RWPE2 (cell line): Measurements from ENCODE around the gene GLYR1.

ENCODE experiments used
- ATAC-seq: fragments of 200-7000 bp; cut with Tn5 transposase; 3 replicates; pipeline ENCODE4 v1.9.1; 2021; ENCODE audit warnings: low read depth
- DNase-seq: peaks from one replicate; pipeline ENCODE4 v3.0.0-alpha.2; 2020; ENCODE audit warnings: low spot score
- H3K27ac ChIP-seq: fragments of 450-650 bp; 2 replicates; pipeline ENCODE4 v1.5.1; 2017; ENCODE audit warnings: mild to moderate bottlenecking; ENCODE audit not compliant: poor library complexity, severe bottlenecking
- H3K27me3 ChIP-seq: fragments of 250-450 bp; sonication (Bioruptor Pico); 2 replicates; pipeline ENCODE4 v1.5.1; 2021; ENCODE audit warnings: mild to moderate bottlenecking, moderate library complexity; ENCODE audit not compliant: insufficient read depth, poor library complexity, severe bottlenecking
- H3K36me3 ChIP-seq: fragments of 250-450 bp; sonication (Bioruptor Pico); 2 replicates; pipeline ENCODE4 v1.5.1; 2020; ENCODE audit warnings: low read depth, mild to moderate bottlenecking, moderate library complexity
- H3K4me1 ChIP-seq: fragments of 250-450 bp; sonication (Bioruptor Pico); 2 replicates; pipeline ENCODE4 v1.5.1; 2021; ENCODE audit warnings: mild to moderate bottlenecking, moderate library complexity; ENCODE audit not compliant: insufficient read depth, poor library complexity, severe bottlenecking
- H3K4me3 ChIP-seq: fragments of 250-450 bp; sonication (Bioruptor Pico); 2 replicates; pipeline ENCODE4 v1.5.1; 2021; ENCODE audit warnings: mild to moderate bottlenecking, moderate library complexity; ENCODE audit not compliant: severe bottlenecking
- H3K9me3 ChIP-seq: fragments of 250-450 bp; sonication (Bioruptor Pico); 2 replicates; pipeline ENCODE4 v1.5.1; 2021; ENCODE audit warnings: mild to moderate bottlenecking, moderate library complexity; ENCODE audit not compliant: severe bottlenecking
- TF ChIP-seq, protein P1 (sequence below): fragments of 450-650 bp; IDR thresholded peaks from one replicate; pipeline ENCODE4 v1.5.1; 2017; ENCODE audit warnings: mild to moderate bottlenecking, moderate library complexity; ENCODE audit not compliant: poor library complexity, severe bottlenecking

Gene GLYR1

DNA sequence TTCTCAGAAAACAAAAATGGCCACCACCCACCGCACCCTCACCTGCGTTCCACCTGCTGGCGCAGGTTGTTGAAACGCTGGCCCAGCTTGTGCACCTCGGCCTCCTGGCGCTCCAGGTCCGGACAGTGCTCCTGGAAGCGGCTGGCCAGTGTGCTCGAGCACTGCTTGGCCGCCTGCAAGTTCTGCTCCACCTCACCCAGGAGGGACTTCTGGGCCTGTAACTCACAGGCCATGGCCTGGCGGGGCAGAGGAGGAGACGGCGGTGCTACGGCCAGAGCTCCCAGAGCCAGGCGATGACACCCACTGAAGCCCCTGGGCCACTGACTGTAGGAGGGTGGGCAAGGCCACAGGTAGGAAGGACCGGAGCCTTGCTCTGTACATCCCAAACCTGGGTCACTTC lies 43.6 kb upstream of the GLYR1 start:
- Histone ChIP-seq H3K4me1 (no peaks in the 10 kb centered on the region), H3K9me3 (no peaks in the 10 kb centered on the region), H3K4me3 (no peak overlapping the region), H3K27me3 (no peaks in the 10 kb centered on the region), H3K36me3 (peaks cover 95% of the 10 kb centered on the region), H3K27ac (no peak overlapping the region)
- TF ChIP-seq, protein P1, sequence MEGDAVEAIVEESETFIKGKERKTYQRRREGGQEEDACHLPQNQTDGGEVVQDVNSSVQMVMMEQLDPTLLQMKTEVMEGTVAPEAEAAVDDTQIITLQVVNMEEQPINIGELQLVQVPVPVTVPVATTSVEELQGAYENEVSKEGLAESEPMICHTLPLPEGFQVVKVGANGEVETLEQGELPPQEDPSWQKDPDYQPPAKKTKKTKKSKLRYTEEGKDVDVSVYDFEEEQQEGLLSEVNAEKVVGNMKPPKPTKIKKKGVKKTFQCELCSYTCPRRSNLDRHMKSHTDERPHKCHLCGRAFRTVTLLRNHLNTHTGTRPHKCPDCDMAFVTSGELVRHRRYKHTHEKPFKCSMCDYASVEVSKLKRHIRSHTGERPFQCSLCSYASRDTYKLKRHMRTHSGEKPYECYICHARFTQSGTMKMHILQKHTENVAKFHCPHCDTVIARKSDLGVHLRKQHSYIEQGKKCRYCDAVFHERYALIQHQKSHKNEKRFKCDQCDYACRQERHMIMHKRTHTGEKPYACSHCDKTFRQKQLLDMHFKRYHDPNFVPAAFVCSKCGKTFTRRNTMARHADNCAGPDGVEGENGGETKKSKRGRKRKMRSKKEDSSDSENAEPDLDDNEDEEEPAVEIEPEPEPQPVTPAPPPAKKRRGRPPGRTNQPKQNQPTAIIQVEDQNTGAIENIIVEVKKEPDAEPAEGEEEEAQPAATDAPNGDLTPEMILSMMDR, result no peak
- DNase-seq, result no peak
- ATAC-seq, result no peak

DNA sequence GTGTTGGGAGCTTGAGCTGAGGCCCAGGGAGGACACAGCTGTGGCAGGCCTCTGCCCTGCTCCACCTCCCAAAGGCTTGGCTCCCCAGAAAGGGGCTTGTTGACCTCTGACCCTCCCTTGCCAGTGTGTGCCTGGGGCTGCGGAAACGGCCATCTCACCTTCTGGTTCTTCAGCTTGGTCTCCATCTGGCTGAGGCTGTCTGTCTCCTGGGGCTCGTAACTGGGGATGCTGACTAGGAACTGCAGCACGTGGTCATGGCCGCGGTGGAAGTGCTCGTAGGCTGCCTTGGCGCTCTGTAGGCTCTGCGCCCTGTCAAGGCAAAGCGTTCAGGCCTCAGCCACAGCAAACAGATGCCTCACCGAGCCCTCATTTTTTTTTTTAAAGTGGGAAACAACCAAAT lies 42.9 kb upstream of the GLYR1 start:
- no peaks in the 10 kb centered on the region for H3K4me1 ChIP-seq
- peaks cover 95% of the 10 kb centered on the region for H3K36me3 ChIP-seq
- DNase-seq (no peak), ATAC-seq (no peak)
- H3K27ac ChIP-seq, result no peak overlapping the region
- H3K27me3 ChIP-seq, result no peaks in the 10 kb centered on the region
- TF ChIP-seq, protein P1, result no peak
- H3K9me3 ChIP-seq, result no peaks in the 10 kb centered on the region
- no peak overlapping the region for H3K4me3 ChIP-seq

DNA sequence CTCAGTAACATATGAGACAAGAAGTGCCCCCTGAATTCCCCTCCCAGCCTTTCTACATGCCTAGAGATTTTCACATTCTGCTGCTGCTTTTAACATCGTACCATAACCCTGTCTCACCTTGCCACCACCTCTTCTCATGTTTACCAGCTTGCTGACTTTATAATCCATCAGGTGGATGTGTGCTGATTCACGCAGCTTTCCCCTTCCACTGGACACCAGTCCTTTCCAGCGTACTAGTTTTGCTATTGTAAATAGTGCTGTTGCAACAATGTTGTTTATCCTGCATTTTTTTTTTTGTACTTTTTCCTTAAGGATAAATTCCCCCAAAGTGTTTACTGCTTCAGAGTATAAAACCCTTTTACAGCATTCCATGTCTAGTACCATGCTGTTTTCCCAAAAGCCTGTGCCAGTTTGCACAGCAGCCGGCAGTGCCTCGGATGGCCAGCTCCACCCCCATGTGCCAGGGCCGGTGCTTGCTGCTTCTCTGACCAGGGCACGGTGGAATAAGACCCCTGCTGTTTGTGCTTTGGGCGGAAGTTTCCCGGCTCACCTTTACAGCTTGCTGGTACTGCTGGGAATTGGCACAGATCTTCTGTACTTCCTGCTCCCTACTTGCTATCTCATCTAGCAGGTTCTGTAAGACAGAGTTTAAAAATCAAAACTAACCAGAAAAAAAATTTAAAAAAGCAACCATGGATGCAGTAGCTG lies 41.5 kb upstream of the GLYR1 start:
- peaks cover 95% of the 10 kb centered on the region for H3K36me3 ChIP-seq
- TF ChIP-seq, protein P1, result no peak
- no peaks in the 10 kb centered on the region for H3K4me1 ChIP-seq
- no peak for DNase-seq
- no peak overlapping the region for H3K4me3 ChIP-seq
- no peaks in the 10 kb centered on the region for H3K9me3 ChIP-seq
- ATAC-seq, result no peak
- no peak overlapping the region for H3K27ac ChIP-seq
- H3K27me3 ChIP-seq, result no peaks in the 10 kb centered on the region

DNA sequence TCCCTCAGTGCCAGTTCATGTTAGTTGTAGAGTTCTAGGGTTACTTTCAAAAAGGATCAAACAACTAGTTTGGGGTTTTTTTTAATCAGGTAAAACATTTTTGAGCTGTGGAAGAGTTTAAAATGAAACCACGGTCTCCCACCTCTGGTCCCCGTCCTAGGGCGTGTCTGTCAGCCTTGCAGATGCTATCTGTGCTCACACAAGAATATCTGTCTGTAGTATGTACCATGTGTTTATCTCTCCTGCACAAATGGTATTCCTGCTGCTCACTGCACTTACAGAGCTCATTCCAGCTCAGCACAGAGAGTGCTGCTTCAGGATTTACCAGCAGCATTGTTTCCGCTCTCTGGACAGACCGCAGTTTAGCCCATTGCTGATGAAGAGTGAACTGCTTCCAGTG lies 39.1 kb upstream of the GLYR1 start:
- Histone ChIP-seq H3K36me3 (peaks cover 97% of the 10 kb centered on the region), H3K27ac (no peak overlapping the region), H3K9me3 (no peaks in the 10 kb centered on the region), H3K27me3 (no peaks in the 10 kb centered on the region), H3K4me3 (no peak overlapping the region), H3K4me1 (peaks cover 14% of the 10 kb centered on the region)
- ATAC-seq, result no peak
- DNase-seq, result no peak
- TF ChIP-seq, protein P1, result no peak
